H9 (cell line): ENCODE results near the gene NOTUM. TPM values are rescaled to one million over a fixed set of nuclear protein-coding genes. Genes with fewer than 3 reads are reported as not detected.

Experiments used
- DNase-seq: peaks from one replicate; pipeline ENCODE4 v3.0.0-alpha.2; 2017
- H2AFZ ChIP-seq: one replicate; pipeline ENCODE4 v1.6.1; 2013; ENCODE audit warnings: mild to moderate bottlenecking, low read length, control low read depth, moderate library complexity
- H2AK5ac ChIP-seq: 2 replicates; pipeline ENCODE4 v1.6.1; 2013; ENCODE audit warnings: low read length, control low read depth, mixed read lengths; ENCODE audit not compliant: insufficient read length
- H2BK120ac ChIP-seq: one replicate; pipeline ENCODE4 v1.6.1; 2013; ENCODE audit warnings: low read depth, mild to moderate bottlenecking, low read length, control low read depth, inconsistent platforms; ENCODE audit not compliant: poor library complexity, severe bottlenecking
- H2BK12ac ChIP-seq: 2 replicates; pipeline ENCODE4 v1.6.1; 2013; ENCODE audit warnings: low read length, control low read depth, mixed read lengths, low read depth; ENCODE audit not compliant: insufficient read length
- H2BK15ac ChIP-seq: 2 replicates; pipeline ENCODE4 v1.6.1; 2013; ENCODE audit warnings: low read depth, low read length, control low read depth
- H2BK20ac ChIP-seq: one replicate; pipeline ENCODE4 v1.6.1; 2013; ENCODE audit warnings: low read depth, mild to moderate bottlenecking, low read length, control low read depth, inconsistent platforms; ENCODE audit not compliant: poor library complexity, severe bottlenecking
- H2BK5ac ChIP-seq: 2 replicates; pipeline ENCODE4 v1.6.1; 2013; ENCODE audit warnings: low read length, control low read depth, mixed read lengths; ENCODE audit not compliant: insufficient read length
- H3K14ac ChIP-seq: 2 replicates; pipeline ENCODE4 v1.6.1; 2013; ENCODE audit warnings: low read length, control low read depth; ENCODE audit not compliant: insufficient read depth
- H3K18ac ChIP-seq: 2 replicates; pipeline ENCODE4 v1.6.1; 2013; ENCODE audit warnings: low read depth, mild to moderate bottlenecking, mixed read lengths, low read length, control low read depth; ENCODE audit not compliant: insufficient read length
- H3K23ac ChIP-seq: 2 replicates; pipeline ENCODE4 v1.6.1; 2013; ENCODE audit warnings: low read length, control low read depth, mixed read lengths, low read depth; ENCODE audit not compliant: insufficient read length
- H3K23me2 ChIP-seq: 2 replicates; pipeline ENCODE4 v1.6.1; 2013; ENCODE audit warnings: low read depth, mild to moderate bottlenecking, mixed read lengths, low read length, control low read depth; ENCODE audit not compliant: insufficient read length, poor library complexity, severe bottlenecking
- H3K27ac ChIP-seq: 2 replicates; pipeline ENCODE4 v1.5.1; 2013; ENCODE audit warnings: low read length, control low read depth, mixed read lengths, low read depth; ENCODE audit not compliant: insufficient read length
- H3K27me3 ChIP-seq: 2 replicates; pipeline ENCODE4 v1.6.1; 2013; ENCODE audit warnings: low read length, control low read depth, inconsistent platforms; ENCODE audit not compliant: insufficient read depth
- H3K4ac ChIP-seq: 2 replicates; pipeline ENCODE4 v1.6.1; 2013; ENCODE audit warnings: low read depth, mild to moderate bottlenecking, control low read depth, inconsistent platforms, low read length, moderate library complexity
- H3K4me1 ChIP-seq: 2 replicates; pipeline ENCODE4 v1.6.1; 2013; ENCODE audit warnings: low read length, control low read depth, inconsistent platforms; ENCODE audit not compliant: insufficient read depth
- H3K4me2 ChIP-seq: 2 replicates; pipeline ENCODE4 v1.6.1; 2013; ENCODE audit warnings: low read length, control low read depth, mixed read lengths; ENCODE audit not compliant: insufficient read length, insufficient read depth
- H3K56ac ChIP-seq: 2 replicates; pipeline ENCODE4 v1.6.1; 2013; ENCODE audit warnings: low read depth, mild to moderate bottlenecking, mixed read lengths, low read length, control low read depth; ENCODE audit not compliant: insufficient read length
- H3K79me1 ChIP-seq: 2 replicates; pipeline ENCODE4 v1.6.1; 2013; ENCODE audit warnings: low read depth, mild to moderate bottlenecking, moderate library complexity, low read length, control low read depth, inconsistent platforms; ENCODE audit not compliant: insufficient read depth, poor library complexity, severe bottlenecking
- H3K79me2 ChIP-seq: 2 replicates; pipeline ENCODE4 v1.6.1; 2013; ENCODE audit warnings: low read length, control low read depth, inconsistent platforms; ENCODE audit not compliant: insufficient read depth
- H3K9ac ChIP-seq: 2 replicates; pipeline ENCODE4 v1.6.1; 2013; ENCODE audit warnings: low read length, control low read depth, mixed read lengths; ENCODE audit not compliant: insufficient read length; ENCODE audit errors: extremely low read depth
- H3K9me3 ChIP-seq: one replicate; pipeline ENCODE4 v1.6.1; 2013; ENCODE audit warnings: low read depth, low read length, inconsistent platforms; ENCODE audit not compliant: control insufficient read depth
- H3T11ph ChIP-seq: one replicate; pipeline ENCODE4 v1.6.1; 2013; ENCODE audit warnings: mild to moderate bottlenecking, low read length, control low read depth, inconsistent platforms
- H4K20me1 ChIP-seq: one replicate; pipeline ENCODE4 v1.6.1; 2013; ENCODE audit not compliant: control insufficient read depth, insufficient read length, insufficient read depth
- H4K5ac ChIP-seq: 2 replicates; pipeline ENCODE4 v1.6.1; 2013; ENCODE audit warnings: low read depth, mild to moderate bottlenecking, mixed read lengths, low read length, control low read depth; ENCODE audit not compliant: insufficient read length
- H4K8ac ChIP-seq: replicated peaks from 2 replicates; pipeline ENCODE4 v1.6.1; 2013; ENCODE audit warnings: low read length, control low read depth, mixed read lengths, low read depth; ENCODE audit not compliant: insufficient read length
- H4K91ac ChIP-seq: 2 replicates; pipeline ENCODE4 v1.6.1; 2013; ENCODE audit warnings: low read depth, mild to moderate bottlenecking, moderate library complexity, mixed read lengths, low read length, control low read depth; ENCODE audit not compliant: insufficient read length
- H3K27ac Mint-ChIP-seq, 3 experiments: 2 replicates in 2 of 3; 3 replicates in 1 of 3; pipeline ENCODE4 v1.8.0; 2020 to 2021; ENCODE audit warnings: mixed read lengths in 3 of 3, mild to moderate bottlenecking in 1 of 3, moderate library complexity in 1 of 3
- H3K27me3 Mint-ChIP-seq: 2 replicates; pipeline ENCODE4 v1.8.0; 2021; ENCODE audit warnings: low read depth, mild to moderate bottlenecking, moderate library complexity, mixed read lengths
- H3K36me3 Mint-ChIP-seq, 3 experiments: 2 replicates in 2 of 3; 3 replicates in 1 of 3; pipeline ENCODE4 v1.8.0; 2020 to 2021; ENCODE audit warnings: low read depth in 3 of 3, mixed read lengths in 3 of 3; ENCODE audit not compliant: insufficient read depth in 1 of 3
- H3K4me1 Mint-ChIP-seq, 2 experiments: 2 replicates each; pipeline ENCODE4 v1.8.0; 2020; ENCODE audit warnings: mixed read lengths in 2 of 2
- H3K4me3 Mint-ChIP-seq, 2 experiments: 2 replicates in 1 of 2; 3 replicates in 1 of 2; pipeline ENCODE4 v1.8.0; 2020 to 2021; ENCODE audit warnings: mild to moderate bottlenecking in 2 of 2, mixed read lengths in 2 of 2, moderate library complexity in 1 of 2
- H3K9me3 Mint-ChIP-seq, 2 experiments: 2 replicates in 1 of 2; 3 replicates in 1 of 2; pipeline ENCODE4 v1.8.0; 2020; ENCODE audit warnings: mild to moderate bottlenecking in 2 of 2, mixed read lengths in 2 of 2, moderate library complexity in 1 of 2
- WGBS: extraction: QIAGEN DNeasy Blood & Tissue Kit; methylation state at CpG from one replicate; pipeline ENCODE4 v1.1.7; 2013; ENCODE audit warnings: missing lambda C conversion rate, low lambda C conversion rate, mixed read lengths; ENCODE audit not compliant: insufficient read length; ENCODE audit errors: extremely low coverage; 5-methylcytosine and 5-hydroxymethylcytosine counted together
- total RNA-seq: library from RNA; stranded (reverse); gene quantifications from 2 replicates; pipeline ENCODE4 v1.2.1, GENCODE V29; 2021
- TF ChIP-seq, protein P1 (sequence below): fragments of 200-600 bp; sonication (generic); conservative IDR thresholded peaks from 3 replicates; pipeline ENCODE4 v1.8.0; 2021; ENCODE audit warnings: antibody characterized with exemption, mild to moderate bottlenecking

Gene NOTUM
- total RNA-seq, 1 experiment from 2014 or later: 2.1 TPM

DNA sequence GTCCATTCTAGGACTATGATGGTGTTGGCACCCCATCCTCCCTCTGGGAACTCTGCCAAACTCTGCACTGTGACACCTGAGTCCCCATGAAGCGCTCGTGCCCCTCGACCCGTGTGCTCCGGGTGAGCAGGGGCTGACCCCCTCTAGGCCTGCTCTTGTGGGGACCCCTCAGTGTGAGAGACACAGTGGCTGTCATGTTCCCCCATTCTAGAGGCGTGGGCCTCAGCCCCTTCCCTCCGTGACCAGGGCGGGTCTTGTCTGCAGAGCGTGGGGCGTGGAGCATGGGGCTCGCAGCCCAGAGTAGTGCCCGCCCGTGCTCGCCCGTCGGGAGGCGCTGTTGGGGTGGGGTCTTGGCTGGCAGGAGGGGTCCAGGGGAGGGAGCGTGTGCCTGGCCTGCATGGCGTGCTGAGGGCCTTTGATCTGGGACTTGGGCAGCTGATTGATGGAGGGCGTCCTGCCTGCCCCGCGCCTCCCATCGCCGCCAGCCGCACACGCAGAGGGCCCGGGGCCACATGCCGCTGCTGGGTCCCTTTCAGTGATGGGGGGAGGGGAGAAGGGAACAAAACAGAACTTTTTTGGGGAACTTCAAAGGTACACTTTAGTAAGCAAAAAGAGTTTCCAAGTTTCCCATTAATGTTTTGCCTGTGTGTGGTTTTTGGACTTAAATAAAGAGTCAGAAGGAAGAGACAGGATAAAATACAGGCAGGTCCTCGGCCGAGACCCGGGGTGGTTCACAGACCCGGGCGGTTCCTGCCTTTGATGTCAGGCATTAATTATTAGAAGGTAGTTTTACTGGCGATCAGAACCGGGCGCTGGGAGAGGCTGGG, 39.2 kb upstream of the NOTUM start:
- Histone ChIP-seq H3K56ac (no peak overlapping the region), H3K4me1 (no peaks in the 10 kb centered on the region), H3K4ac (no peak overlapping the region), H2BK15ac (no peak overlapping the region), H2BK12ac (no peak overlapping the region), H4K5ac (no peak overlapping the region), H3K27me3 (no peaks in the 10 kb centered on the region), H3K18ac (no peak overlapping the region), H3K79me2 (no peaks in the 10 kb centered on the region), H4K20me1 (no peaks in the 10 kb centered on the region), H3K9ac (no peak overlapping the region), H2BK5ac (no peak overlapping the region), H3K23me2 (no peaks in the 10 kb centered on the region), H3K4me2 (no peak overlapping the region), H2AFZ (no peak overlapping the region), H3T11ph (no peak overlapping the region), H2BK120ac (no peak overlapping the region), H3K23ac (no peak overlapping the region), H3K79me1 (no peaks in the 10 kb centered on the region), H4K91ac (no peak overlapping the region), H2BK20ac (no peak overlapping the region), H3K27ac (no peak overlapping the region), H4K8ac (no peak overlapping the region), H3K14ac (no peak overlapping the region), H3K9me3 (no peaks in the 10 kb centered on the region), H2AK5ac (no peak overlapping the region)
- H3K4me1 Mint-ChIP-seq: no peaks in the 10 kb centered on the region
- no peaks in the 10 kb centered on the region for H3K9me3 Mint-ChIP-seq
- H3K27ac Mint-ChIP-seq: no peak overlapping the region
- H3K4me3 Mint-ChIP-seq: peak overlapping the region in 1 of 2 experiments; percentile 12; a peak in 1 of 5 replicates
- H3K36me3 Mint-ChIP-seq: peaks cover 0 to 9% (median 9%) of the 10 kb centered on the region in 3 experiments; a peak in 6 of 7 replicates
- H3K27me3 Mint-ChIP-seq: no peaks in the 10 kb centered on the region
- no peak for DNase-seq
- no CpG with 5 or more reads among the region's 36 CpGs for WGBS
- TF ChIP-seq, protein P1, sequence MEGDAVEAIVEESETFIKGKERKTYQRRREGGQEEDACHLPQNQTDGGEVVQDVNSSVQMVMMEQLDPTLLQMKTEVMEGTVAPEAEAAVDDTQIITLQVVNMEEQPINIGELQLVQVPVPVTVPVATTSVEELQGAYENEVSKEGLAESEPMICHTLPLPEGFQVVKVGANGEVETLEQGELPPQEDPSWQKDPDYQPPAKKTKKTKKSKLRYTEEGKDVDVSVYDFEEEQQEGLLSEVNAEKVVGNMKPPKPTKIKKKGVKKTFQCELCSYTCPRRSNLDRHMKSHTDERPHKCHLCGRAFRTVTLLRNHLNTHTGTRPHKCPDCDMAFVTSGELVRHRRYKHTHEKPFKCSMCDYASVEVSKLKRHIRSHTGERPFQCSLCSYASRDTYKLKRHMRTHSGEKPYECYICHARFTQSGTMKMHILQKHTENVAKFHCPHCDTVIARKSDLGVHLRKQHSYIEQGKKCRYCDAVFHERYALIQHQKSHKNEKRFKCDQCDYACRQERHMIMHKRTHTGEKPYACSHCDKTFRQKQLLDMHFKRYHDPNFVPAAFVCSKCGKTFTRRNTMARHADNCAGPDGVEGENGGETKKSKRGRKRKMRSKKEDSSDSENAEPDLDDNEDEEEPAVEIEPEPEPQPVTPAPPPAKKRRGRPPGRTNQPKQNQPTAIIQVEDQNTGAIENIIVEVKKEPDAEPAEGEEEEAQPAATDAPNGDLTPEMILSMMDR: 0 out of 3 replicates have a peak, but pooled peaks have one; percentile 13
